Sigmoid colon (tissue), 4 donors: ENCODE data around the gene KIRREL3.

Source experiments
- EP300 ChIP-seq, 4 donors: sonication (generic); formaldehyde crosslinking; IDR thresholded peaks; one replicate each; pipeline ENCODE4 v1.6.1; 2017; ENCODE audit warnings: antibody characterized with exemption in 4 of 4
- POLR2A ChIP-seq, 2 donors: fragments of 450-650 bp; IDR thresholded peaks; one replicate each; pipeline ENCODE4 v1.6.1; 2016; ENCODE audit warnings: antibody characterized with exemption in 2 of 2, mild to moderate bottlenecking in 2 of 2, moderate library complexity in 2 of 2
- TF ChIP-seq, protein P1 (sequence below), 4 experiments: fragments of 450-650 bp in 3 of 4; fragments of 200-600 bp in 1 of 4; IDR thresholded peaks; one replicate each; pipeline ENCODE4 v1.5.1; 2016 to 2019; ENCODE audit warnings: antibody characterized with exemption in 4 of 4, mild to moderate bottlenecking in 3 of 4, moderate library complexity in 2 of 4

DNA sequence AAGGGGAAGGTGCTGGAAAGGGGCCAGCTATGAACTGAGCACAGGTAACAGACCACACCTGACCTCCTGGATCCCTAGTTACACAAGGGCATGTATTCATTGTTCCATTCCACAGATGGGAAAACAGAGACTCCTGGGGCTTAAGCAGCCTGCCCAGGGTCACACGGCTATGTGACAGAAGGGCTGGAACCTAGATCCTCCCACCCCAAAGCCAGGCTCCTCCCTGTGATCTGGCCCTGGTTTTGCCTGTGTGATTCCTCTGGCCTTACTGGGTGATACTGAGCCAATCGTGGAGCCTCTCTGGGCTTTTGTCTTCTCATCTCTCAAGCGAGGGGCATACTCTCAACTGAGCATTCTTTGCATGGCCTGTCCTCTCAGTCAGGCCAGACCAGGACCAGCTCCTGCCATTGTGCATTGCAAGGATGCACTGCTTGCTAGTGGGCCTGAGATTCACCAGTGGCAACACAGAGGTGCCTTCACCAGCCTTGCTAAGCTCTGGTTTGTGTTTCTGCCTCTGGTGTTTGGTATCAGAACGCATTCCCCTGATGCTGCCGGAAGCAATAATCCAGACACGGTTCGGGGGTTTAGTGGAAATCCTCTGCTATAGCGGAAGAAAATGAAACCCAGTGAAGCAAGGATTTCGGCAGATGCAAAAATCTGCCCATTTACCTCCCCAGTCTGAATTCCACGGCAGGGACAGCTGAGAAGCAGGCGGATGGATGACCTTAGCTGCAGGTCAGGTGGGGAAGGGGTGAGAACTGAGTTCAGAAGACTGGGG is 418.5 kb downstream of the KIRREL3 start:
- TF ChIP-seq POLR2A (IDR thresholded peaks at IDR 0.05) (no peak), EP300 (IDR thresholded peaks at IDR 0.05) (no peak)
- TF ChIP-seq, protein P1, sequence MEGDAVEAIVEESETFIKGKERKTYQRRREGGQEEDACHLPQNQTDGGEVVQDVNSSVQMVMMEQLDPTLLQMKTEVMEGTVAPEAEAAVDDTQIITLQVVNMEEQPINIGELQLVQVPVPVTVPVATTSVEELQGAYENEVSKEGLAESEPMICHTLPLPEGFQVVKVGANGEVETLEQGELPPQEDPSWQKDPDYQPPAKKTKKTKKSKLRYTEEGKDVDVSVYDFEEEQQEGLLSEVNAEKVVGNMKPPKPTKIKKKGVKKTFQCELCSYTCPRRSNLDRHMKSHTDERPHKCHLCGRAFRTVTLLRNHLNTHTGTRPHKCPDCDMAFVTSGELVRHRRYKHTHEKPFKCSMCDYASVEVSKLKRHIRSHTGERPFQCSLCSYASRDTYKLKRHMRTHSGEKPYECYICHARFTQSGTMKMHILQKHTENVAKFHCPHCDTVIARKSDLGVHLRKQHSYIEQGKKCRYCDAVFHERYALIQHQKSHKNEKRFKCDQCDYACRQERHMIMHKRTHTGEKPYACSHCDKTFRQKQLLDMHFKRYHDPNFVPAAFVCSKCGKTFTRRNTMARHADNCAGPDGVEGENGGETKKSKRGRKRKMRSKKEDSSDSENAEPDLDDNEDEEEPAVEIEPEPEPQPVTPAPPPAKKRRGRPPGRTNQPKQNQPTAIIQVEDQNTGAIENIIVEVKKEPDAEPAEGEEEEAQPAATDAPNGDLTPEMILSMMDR (IDR thresholded peaks at IDR 0.05): no peak
